Measurements from ENCODE around the gene C5.

Gene C5

GRCh38 chr9:120922404-120923195 is 127.5 kb downstream of the C5 start:
- DNase-seq, result no peak

GRCh38 chr9:120921661-120922181 is 128.4 kb downstream of the C5 start:
- no peak for DNase-seq

DNA sequence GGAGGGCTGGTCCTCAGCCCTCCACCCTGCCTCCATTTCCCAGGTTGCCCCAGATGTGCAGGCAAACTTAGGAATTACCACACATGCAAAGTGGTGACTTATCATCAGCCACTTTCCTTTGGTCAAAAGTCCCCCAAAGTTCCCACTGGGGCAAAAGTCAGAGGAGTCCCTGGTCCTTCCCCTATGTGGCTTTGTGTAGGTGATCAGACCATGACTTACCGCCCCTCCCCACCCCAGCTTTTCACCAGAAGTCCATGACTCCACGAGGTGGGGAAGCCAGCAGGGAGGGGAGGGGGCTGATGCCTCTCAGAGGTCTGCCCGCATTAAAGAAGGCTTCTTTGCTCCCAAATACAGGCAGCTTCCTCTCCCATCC is 129.3 kb downstream of the C5 start:
- DNase-seq, result no peak

- DNase-seq, result no peak
These were observed 130.0 kb downstream of the C5 start for GRCh38 chr9:120919843-120920805.

GRCh38 chr9:120918931-120919842 is 130.9 kb downstream of the C5 start:
- DNase-seq, result no peak

DNA sequence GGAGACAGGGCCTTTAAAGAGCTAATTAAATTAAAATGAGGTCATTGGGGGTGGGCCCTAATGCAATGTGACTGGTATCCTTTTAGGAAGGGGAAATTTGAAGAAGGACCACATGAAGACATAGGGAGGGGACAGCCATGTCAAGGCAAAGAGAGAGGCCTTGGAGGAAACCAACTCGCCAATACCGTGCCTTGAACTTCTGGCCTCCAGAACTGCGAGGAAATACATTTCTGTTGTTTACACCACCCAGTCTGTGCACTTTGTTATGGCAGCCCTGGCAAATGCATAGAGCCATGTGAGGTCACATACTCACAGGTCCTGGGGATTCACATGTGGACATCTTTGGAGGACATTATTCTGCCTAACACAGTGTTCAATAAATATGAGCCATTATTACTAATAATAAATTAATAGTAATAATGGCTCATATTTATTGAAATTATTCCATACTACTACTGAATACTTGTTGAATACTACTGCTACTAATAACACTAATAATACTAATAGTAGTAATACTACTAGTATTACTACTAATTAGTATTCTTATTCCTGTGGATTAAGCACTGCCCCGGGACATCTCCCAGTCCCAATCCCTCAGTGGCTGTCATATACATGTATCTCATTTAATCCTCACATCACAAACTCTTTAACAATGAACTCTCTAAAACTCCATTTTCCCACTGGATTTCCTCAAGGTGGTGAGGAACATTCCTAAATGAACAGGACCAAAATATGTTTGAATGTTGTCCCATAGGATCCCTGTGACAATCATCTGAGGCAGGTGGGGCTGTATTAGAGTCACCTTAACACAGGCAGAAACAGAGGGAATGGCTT is 131.9 kb downstream of the C5 start:
- DNase-seq, result no peak

GRCh38 chr9:120916991-120917880 is 132.8 kb downstream of the C5 start:
- no peak for DNase-seq

DNA sequence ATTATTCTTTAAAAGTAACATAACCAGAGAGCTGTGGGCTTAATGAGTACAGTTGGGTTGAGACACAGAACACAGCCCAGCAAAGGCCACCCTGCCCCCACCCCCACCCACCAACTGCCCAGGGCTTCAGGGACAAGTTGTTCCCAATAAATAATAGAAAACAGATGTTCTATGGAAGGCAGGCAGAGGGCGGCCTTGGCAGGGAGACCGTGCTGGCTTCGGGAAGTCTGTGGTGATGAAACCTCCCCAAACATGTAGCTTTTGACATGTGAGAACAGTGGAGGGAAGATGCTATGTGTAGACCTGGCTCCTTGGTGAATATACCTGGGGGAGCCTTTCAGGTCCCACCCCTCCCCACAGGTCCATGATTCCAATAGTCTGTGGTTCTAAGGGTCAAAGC is 133.5 kb downstream of the C5 start:
- no peak for DNase-seq

DNA sequence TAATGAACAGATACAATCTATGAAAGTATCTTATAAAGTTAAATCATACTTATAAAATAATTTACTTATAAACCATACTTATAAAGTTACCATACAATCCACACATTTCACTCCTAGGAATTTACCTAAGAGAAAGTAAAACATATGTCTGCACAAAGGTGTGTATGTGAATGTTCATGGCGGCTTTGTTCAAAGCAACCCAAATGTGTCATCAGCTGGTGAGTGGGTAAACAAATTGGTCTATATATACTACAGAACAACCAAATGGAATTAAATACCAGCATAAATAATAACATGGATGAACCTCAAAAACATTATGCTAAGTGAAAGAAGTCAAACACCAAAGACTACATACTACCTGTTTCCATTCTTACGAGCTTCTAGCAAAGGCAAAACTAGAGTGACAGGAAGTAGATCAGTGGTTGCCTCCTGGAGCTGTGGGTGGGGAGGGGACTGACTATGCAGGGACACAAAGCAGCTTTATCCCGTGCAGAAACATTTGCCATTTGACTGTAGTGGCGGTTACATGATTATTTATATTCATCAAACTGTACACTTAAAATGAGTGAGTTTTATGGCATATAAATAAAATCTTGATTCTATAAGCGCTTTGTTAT is 134.1 kb downstream of the C5 start:
- DNase-seq, result no peak

DNA sequence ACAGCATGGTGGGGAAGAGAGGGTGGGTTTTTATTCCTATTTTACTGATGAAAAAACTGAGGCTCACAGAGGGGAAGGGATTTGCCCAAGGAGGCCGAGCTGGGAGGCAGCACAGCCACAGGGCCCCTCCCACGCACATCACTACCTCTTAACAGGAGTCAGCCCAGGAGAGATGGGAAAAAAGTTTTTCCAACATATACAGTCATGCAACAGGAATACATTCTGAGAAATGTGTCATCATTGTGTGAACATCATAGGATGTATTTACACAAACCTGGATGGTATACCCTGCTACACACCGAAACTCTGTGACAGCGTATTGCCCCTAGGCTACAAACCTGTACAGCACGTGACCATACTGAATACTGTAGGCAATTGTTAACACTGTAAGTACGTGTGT is 135.1 kb downstream of the C5 start:
- no peak for DNase-seq

DNA sequence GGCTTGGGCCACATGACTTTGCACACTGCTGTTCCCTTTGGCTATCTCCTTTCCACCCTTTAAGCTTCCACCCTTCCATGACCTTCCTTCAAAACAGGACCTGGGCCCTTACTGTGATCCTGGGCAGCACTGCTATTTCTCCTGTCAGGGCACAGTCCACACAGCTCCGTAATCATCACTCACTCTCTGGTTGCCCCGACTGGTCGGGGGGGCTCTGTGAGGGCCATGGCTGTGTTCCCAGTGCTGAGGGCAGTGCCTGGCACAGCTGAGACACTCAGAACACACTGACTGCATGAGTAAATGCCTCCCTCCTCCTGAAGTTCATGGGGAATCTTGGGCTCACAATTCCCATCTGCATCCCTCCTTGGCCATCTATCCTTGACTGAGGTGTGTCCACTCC is 135.7 kb downstream of the C5 start:
- DNase-seq, result no peak

GRCh38 chr9:120913647-120914264 is 136.3 kb downstream of the C5 start:
- DNase-seq, result no peak

- DNase-seq, result no peak
These were observed 137.0 kb downstream of the C5 start for GRCh38 chr9:120912958-120913646.

- DNase-seq, result no peak
These were observed 138.7 kb downstream of the C5 start for GRCh38 chr9:120911295-120911837.

DNA sequence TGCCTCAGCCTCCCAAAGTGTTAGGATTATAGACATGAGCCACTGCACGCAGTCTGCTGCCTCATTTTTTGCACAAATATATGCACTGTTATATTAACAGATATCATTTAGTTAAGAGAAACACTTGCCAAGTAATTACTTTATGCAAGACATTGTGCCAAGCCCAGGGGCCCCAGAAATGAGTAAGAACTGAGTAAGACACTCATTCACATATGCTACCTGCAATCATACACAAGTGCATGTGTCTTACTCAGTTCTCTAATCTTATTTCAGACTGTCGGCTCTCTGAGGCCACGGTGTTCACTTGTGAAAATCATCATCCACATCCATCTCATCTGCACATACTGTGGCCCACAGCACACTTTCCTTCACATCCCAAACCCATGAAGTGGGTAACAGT is 139.4 kb downstream of the C5 start:
- no peak for DNase-seq

- no peak for DNase-seq
These were observed 140.2 kb downstream of the C5 start for GRCh38 chr9:120909904-120910303.

GRCh38 chr9:120905315-120906164 is 144.5 kb downstream of the C5 start:
- peak; percentile 89 for DNase-seq

GRCh38 chr9:120904978-120905301 is 145.1 kb downstream of the C5 start:
- no peak for DNase-seq

Data from NCI-H2029 treated with DMSO at 0.1 percent for 48 hours (cell line).